NOMO-1 treated with dmso at 0.1 percent for 144 hours (cell line): ENCODE results near the gene RUSC2.
A peak's percentile ranks its signal among the peaks of the same experiment; 100 is the strongest.

Experiments used
- DNase-seq: peaks from one replicate; lab custom pipeline; 2025; ENCODE audit not compliant: unreplicated experiment; lab: John Stamatoyannopoulos, UW

Gene RUSC2, protein sequence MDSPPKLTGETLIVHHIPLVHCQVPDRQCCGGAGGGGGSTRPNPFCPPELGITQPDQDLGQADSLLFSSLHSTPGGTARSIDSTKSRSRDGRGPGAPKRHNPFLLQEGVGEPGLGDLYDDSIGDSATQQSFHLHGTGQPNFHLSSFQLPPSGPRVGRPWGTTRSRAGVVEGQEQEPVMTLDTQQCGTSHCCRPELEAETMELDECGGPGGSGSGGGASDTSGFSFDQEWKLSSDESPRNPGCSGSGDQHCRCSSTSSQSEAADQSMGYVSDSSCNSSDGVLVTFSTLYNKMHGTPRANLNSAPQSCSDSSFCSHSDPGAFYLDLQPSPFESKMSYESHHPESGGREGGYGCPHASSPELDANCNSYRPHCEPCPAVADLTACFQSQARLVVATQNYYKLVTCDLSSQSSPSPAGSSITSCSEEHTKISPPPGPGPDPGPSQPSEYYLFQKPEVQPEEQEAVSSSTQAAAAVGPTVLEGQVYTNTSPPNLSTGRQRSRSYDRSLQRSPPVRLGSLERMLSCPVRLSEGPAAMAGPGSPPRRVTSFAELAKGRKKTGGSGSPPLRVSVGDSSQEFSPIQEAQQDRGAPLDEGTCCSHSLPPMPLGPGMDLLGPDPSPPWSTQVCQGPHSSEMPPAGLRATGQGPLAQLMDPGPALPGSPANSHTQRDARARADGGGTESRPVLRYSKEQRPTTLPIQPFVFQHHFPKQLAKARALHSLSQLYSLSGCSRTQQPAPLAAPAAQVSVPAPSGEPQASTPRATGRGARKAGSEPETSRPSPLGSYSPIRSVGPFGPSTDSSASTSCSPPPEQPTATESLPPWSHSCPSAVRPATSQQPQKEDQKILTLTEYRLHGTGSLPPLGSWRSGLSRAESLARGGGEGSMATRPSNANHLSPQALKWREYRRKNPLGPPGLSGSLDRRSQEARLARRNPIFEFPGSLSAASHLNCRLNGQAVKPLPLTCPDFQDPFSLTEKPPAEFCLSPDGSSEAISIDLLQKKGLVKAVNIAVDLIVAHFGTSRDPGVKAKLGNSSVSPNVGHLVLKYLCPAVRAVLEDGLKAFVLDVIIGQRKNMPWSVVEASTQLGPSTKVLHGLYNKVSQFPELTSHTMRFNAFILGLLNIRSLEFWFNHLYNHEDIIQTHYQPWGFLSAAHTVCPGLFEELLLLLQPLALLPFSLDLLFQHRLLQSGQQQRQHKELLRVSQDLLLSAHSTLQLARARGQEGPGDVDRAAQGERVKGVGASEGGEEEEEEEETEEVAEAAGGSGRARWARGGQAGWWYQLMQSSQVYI (N-terminal part only)

DNA sequence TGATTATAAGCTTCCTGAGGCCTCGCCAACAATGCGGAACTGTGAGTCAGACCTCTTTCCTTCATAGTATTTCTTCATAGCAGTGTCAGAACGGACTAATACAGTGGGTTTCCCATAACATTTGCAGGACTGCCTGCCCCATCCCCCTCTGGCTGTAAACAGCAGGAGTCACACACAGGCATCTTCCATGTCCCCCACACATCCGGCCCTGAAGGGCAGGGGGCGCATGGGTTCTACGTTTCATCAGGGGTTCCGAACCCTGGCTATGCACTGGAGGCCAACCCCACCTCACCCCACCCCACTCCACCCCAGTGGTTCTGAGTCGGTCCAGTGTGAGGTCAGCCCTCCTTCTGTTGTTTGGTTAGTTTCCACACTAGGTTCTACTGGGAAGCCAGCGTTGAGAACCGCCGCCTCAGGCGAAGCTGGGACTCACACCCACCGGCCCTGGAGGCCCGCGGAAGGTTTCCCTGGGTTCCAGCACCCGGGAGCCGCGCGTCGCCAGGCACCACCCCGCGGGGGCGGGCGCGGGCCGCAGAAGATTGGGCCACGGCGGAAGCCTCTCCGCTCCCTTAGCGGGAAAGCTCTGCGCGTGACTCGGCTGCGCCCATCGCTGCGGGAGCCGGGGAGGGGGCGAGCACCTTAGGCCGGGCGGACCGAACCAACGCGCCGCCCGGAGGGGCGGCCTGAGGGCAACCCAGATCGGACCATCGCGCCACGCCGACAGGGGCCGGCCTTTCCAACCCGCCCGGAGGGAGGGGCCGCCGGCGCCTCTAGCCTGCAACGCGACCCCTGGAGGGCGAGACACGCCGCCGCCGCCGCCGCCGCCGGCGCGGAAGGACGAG is at the start of gene RUSC2:
Gene RUSC2 (plus strand): TSS at position 799 of the 842 bp plus-strand sequence. CDS start 56,411 bp downstream, outside the sequence.
- peak; percentile 98 for DNase-seq

- no peak for DNase-seq
Observed at GRCh38 chr9:35446012-35446411, 43.9 kb upstream of the RUSC2 start.

GRCh38 chr9:35448496-35448895 is 41.4 kb upstream of the RUSC2 start:
- no peak for DNase-seq

GRCh38 chr9:35452481-35452880 is 37.4 kb upstream of the RUSC2 start:
- no peak for DNase-seq

DNA sequence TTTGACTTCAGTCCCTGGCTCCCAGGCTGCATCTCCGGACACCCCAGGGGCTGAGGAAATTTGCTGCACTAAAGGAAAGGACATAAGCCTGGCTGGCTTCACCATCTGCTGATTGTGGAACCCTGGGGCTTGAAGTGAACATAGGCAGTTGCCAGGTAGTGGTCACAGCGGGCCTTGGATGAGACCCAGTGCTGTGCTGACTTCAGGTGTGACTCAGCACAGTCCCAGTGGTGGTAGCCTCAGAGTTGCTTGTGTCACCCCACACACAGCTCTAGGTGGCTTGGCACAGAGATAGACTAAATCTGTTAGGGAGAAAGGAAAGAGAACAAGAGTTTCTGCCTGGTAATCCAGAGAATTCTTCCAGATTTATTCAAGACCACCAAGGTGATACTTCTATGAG is 36.1 kb upstream of the RUSC2 start:
- no peak for DNase-seq

DNA sequence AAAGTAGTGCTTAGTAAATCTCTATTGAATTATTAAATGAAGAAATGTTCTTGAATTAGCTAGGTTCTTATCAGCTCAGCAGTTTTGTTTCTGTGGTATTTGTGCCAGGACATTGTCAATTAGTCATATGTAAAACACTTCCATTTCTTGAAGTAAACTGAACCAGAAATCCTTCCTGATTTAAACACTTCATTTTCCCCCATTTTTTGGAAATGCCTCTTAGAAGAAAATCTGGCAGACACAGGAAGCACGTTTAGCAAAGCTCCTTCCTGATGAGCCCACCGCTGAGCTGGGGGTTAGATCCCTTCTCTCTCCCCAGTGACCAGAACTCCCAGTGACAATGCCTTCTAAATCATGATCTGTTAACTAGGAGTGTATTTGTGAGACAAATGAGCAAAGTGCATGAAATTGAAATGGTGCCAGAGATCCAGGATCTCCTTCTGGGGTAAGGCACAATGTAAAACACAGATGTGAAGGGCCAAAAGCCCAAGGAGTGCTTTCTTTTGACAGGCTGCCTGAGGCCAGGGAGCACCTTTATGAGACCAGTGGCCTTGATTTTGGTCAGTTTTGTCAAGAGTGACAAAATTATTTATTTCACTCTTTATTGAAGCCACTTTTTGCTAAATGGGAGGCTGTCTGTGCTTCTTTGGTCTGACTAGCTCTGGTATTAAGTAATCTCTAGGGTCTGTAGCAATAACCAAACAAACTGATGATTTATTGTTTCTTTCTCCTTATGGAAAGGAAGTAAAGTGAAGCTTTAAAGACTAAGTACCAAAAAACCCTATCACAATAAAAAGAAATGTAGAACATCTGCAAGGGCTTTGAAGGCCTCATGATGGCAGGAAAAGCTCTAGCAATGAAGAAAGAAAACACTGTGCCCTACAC is 25.5 kb upstream of the RUSC2 start:
- DNase-seq = peak; percentile 72

- no peak for DNase-seq
Observed at GRCh38 chr9:35470340-35470739, 19.6 kb upstream of the RUSC2 start.

GRCh38 chr9:35470894-35471293 is 19.0 kb upstream of the RUSC2 start:
- no peak for DNase-seq

DNA sequence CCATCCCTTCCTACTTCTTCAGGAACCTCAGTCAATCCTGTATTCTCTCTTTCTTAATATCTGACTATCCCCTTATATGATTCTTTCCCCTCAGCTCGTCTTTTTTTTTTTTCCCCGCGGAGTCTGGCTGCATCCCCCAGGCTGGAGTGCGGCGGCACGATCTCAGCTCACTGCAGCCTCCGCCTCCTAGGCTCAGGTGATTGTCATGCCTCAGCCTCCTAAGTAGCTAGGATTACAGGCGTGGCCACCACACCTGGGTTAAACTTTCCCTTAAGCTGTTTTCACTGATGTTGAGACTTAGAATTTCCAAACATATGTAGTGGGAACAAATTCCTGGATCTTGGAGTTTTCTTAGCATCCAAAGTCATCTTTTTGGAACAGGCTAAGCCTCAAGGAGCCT is 13.3 kb upstream of the RUSC2 start:
- no peak for DNase-seq

DNA sequence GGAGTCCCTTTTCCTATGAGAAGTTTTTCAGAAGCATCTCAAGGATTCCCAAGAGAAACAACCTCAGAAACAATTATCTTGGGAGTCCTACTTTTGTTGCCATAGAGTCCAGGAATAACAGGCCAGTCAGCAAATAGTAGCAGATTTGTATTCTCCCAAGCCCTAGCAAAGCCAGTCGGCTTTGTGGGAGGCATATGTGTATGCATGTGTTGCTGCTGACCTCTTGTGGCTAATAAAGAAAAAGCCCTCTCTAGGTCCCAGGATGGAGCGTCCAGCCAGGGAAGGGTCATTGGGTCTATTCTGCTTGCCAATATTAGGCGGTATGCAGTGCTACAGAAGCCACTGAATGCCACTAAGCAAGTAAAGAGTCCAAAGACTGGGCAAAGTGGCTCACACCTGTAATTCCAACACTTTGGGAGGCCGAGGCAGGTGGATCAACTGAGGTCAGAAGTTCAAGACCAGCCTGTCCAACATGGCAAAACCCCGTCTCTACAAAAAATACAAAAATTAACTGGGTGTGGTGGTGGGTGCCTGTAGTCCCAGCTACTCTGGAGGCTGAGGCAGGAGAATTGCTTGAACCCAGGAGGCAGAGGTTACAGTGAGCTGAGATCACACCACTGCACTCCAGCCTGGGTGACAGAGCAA is 12.6 kb upstream of the RUSC2 start:
- peak; percentile 25 for DNase-seq

- DNase-seq = no peak
Observed at GRCh38 chr9:35478871-35479270, 11.0 kb upstream of the RUSC2 start.

DNA sequence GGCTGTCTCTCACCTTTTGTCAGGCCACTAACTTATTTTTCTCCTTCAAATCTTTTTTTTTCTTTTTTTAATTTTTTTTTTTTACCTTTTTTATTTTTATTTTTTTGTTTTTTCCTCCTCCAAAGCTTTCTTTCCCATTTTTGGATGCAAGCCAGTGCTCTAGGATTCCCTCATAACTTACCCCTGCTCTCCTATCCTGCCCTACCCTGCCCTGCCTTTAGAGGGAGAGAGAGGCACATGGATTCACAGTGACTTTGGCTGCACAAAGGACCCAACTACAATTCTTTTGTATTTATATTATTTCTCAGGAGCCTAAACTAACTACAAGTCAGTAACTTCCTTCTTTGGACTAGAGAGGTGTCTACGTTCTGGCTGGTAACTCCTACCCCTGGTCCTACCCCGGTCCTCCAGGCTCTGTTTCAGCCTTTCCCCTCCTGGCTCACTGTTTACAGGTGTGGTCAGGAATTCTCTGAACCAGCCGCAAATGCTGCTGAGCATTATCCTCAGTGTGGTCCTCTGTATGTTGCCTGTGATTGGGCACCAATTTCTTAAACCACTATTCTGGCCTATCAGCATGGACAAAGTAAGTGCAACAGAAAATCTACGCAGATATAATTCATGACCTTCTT is 8.4 kb upstream of the RUSC2 start:
- peak; percentile 60 for DNase-seq

GRCh38 chr9:35482071-35482470 is 7.8 kb upstream of the RUSC2 start:
- DNase-seq = no peak

- DNase-seq = no peak
Observed at GRCh38 chr9:35484406-35484805, 5.5 kb upstream of the RUSC2 start.

GRCh38 chr9:35487081-35487480 is 2.8 kb upstream of the RUSC2 start:
- no peak for DNase-seq

- DNase-seq = no peak
Observed at GRCh38 chr9:35488021-35488420, 1.9 kb upstream of the RUSC2 start.

- no peak for DNase-seq
Observed at GRCh38 chr9:35488566-35489312, 1.2 kb upstream of the RUSC2 start.
